Inflammatory macrophage treated with lipopolysaccharide for 1 hour (primary cell): ENCODE results near the gene FOXP1.
"Not testable (repeated sequence)": the region's sequence is repeated elsewhere in the genome, so short reads cannot be mapped to it uniquely, and the experiment has no call there.

Experiments used
- DNase-seq, 2 donors: peaks; one replicate each; pipeline ENCODE4 v3.0.0-alpha.2; 2020 to 2022

The FOXP1 gene

GRCh38 chr3:71045917-71046282, 537.6 kb downstream of the FOXP1 start:
- peak in 1 of 2 donors; percentile 42 for DNase-seq

DNA sequence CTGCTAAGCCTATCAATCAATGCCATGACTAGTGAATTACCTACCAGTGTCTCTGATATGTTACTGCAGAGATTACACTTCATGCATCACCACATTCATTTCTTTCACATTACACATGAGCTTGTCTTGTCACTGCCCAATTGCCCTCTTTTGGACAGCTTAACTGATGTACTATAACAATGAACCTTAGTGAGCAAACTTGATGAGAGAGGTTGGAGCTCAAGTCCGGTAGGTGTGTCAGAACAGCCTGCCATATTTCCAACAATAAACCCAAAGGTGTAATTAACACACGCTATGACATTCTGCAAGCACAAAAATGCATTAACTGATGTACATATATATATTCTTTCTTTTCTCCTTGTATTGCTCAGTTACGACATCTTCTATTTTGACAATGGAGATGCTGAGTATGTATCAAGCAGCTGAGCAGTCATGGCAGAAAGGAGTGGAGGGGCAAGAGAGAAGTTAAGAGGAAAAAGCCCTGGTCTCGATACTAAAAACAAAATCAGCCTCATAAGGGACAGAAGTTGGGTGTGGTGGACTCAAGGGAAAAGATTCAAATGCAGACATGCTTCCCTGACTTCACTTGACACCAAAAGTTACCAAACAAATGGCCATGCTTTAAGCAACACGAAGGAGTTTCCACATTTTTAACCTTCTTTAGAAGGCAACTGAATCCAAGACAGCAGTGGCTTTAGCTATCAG, 538.2 kb downstream of the FOXP1 start:
- no peak for DNase-seq

- DNase-seq: no peak
These were observed 540.8 kb downstream of the FOXP1 start for GRCh38 chr3:71042759-71043158.

DNA sequence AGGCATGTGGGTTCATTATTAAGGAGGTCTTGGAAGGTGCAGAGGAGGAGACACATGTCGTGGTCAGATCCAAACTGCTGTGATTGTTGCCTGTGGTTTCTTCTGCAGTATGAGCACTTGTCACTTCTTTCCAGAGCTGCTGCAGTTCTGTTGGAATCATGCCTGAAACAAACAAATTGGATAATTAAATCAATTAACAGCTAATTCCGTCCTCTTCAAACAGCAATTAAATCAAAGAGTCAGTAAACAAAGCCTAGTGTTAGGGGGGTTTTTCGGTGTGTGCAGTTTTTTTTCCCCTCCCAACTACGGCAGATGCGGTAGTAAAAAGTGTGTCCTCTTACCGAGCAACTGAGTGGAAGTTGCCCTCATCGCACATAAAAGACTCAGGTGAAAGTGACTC, 542.2 kb downstream of the FOXP1 start:
- no peak for DNase-seq

GRCh38 chr3:71039332-71039731, 544.2 kb downstream of the FOXP1 start:
- no peak for DNase-seq

GRCh38 chr3:71037775-71038174, 545.8 kb downstream of the FOXP1 start:
- DNase-seq: no peak

GRCh38 chr3:71035886-71036285, 547.6 kb downstream of the FOXP1 start:
- no peak for DNase-seq

- peak; percentile 40 to 61 for DNase-seq
These were observed 548.2 kb downstream of the FOXP1 start for GRCh38 chr3:71035314-71035713.

DNA sequence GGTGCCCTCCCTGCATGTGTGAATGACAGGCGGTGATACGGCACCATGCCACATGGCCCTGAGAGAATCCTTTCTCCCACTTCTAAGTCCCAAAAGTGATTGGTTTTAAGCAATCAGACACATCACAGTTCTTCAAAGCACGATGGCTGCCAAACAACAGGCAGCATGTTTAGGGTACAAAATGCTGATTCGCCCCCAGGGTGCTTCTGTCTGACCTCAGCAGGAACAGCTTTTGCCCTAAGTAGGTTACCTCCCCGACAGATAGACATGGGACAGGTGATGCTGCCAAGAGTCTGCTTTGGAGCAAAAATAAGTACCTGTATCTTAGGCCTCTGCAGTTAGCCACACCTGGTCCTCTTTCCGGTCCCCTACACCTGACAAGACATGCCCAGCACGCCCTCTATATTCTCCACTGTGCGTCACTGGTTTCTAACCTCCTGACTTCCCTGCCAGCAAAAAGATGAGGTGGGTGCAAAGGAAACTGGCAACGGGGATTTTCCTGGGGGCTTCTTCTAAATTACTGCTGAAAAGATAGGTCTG, 549.8 kb downstream of the FOXP1 start:
- no peak for DNase-seq

- no peak for DNase-seq
These were observed 551.5 kb downstream of the FOXP1 start for GRCh38 chr3:71031914-71032521.

DNA sequence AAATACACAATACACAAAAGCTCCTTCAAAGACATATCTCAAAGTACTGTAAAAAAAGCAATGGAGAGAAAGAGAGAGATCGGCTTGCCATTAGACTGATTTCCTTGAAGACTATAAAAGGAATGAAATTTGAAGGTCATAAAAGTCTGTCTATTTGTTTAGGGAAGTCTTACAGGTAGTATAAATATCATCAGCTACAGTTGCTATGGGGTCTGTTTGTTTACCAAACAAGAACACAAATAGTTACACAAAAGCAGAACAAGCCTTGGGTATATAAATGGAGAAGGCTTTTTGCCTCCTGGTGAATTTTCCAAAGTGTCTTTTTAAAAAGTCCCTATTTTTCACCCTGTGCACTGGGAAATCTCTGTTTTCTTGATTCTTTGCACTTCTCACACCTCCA, 552.3 kb downstream of the FOXP1 start:
- peak; percentile 72 to 90 for DNase-seq

DNA sequence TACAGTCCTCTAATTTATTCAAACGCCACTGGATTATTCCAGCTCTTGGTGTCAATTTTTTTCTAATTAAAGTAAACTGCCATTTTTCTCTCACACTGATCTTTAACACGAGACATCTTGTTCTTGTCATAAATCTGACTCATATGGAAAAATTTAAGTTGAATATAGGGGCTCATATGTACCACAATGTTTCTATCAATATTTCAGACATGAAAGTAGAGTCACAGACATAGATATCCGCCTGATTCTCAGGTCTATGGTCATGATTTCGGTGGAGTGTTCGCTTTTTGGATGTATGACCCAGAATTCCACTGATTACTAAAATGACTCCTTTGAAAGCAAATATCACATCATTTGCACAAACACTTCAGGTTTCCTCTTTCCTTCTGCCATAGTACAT, 552.8 kb downstream of the FOXP1 start:
- DNase-seq: no peak

GRCh38 chr3:71029770-71030169, 553.8 kb downstream of the FOXP1 start:
- no peak for DNase-seq

- DNase-seq: no peak
These were observed 554.7 kb downstream of the FOXP1 start for GRCh38 chr3:71028802-71029201.

GRCh38 chr3:71028184-71028583, 555.3 kb downstream of the FOXP1 start:
- DNase-seq: no peak

DNA sequence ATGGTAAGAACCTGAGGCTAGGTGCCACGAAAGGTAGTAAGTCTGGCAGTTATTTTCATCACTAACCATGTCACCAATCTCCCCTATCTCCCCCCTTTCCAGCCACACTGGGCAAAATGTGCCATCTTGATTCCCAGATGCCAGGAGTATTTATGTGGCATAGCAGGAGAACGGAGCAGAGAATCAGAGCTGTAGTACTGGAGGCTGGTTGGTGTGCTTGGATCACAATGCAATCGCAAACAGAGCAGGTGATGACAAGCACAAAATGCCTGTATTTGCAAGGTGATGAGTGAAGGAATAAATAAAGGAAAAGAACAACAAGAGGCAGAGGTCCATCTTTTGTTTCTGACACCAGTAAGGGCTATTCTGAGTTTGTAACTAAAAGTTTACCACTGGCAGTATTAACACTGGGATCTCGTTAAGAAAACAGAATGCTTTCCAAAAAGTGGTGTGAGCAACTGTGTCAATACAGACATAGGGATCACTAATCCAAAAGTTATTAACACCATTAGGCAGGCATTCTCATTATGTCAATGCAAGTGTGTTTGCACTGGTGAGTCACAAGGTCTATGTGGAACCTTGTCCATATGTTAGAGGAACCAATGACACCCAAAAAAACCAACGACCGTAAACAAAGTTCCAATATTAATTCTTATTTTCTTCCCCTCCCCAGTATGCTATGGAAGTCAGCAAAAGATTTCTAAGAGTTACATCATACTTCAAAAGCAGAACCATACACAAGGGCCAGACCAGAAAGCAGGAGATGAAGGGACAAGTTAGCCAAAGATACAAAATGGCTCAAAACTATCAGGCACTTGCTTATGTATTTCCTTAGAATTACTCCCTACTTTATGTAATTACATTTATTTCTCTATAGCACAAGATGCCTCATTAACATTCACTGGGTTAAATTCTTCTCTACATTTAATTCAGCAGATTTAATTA, 556.6 kb downstream of the FOXP1 start:
- peak; percentile 68 to 71 for DNase-seq

DNA sequence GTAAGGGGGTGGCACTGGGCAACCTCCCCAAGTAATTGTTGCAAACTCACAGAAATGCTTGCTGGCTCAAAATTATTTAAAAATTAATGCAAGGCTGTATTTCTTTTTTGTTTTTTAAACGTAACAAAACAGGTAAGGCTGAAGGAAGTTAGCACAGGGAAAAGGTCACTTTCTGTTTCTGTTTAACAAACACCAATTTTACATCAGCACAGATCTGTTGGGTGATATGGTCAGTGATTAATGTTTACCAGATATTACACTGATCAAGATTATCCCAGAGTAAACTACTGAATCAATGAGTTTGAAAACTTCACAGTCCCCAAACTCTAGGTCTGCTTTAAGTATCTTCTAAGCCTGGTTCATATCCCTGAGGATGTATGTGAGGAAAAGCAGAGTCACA, 558.0 kb downstream of the FOXP1 start:
- DNase-seq: no peak

GRCh38 chr3:71025010-71025409, 558.5 kb downstream of the FOXP1 start:
- no peak for DNase-seq

- DNase-seq: peak in 1 of 2 donors; percentile 17
These were observed 560.8 kb downstream of the FOXP1 start for GRCh38 chr3:71022551-71023335.

- no peak for DNase-seq
These were observed 564.7 kb downstream of the FOXP1 start for GRCh38 chr3:71018799-71019198.

- no peak for DNase-seq
These were observed 567.2 kb downstream of the FOXP1 start for GRCh38 chr3:71016178-71016845.

DNA sequence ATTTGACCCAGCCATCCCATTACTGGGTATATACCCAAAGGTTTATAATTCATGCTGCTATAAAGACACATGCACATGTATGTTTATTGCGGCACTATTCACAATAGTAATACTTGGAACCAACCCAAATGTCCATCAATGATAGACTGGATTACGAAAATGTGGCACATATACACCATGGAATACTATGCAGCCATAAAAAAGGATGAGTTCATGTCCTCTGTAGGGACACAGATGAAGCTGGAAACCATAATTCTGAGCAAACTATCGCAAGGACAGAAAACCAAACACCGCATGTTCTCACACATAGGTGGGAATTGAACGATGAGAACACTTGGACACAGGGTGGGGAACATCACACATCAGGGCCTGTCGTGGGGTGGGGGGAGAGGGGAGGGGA, 568.9 kb downstream of the FOXP1 start:
- DNase-seq: not testable (repeated sequence)
